Cerebellar cortex (tissue), 1 donor: Measurements from ENCODE around the gene NLN.

Source experiments
- DNase-seq: peaks from one replicate; pipeline ENCODE4 v3.0.0-alpha.2; 2015; ENCODE audit warnings: low spot score

The NLN gene

DNA sequence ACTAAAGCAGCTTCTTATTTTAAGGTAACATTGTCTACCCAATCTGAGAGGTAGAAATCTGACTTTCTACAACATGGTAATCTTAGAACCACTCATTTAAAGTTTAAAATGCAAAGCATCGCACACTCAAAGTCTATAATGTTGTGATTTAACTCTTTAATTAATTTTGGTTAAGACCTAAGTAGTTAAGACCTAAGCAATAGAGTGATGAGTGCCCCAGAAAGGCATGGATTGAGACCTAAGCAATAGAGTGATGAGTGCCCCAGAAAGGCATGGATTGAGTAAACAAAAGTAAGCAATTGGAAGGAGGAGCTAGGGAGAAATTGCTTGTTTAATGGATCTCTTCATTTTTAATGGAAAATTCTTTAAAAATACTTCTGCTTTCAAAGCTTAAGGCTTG, 86.8 kb downstream of the NLN start:
- no peak for DNase-seq

DNA sequence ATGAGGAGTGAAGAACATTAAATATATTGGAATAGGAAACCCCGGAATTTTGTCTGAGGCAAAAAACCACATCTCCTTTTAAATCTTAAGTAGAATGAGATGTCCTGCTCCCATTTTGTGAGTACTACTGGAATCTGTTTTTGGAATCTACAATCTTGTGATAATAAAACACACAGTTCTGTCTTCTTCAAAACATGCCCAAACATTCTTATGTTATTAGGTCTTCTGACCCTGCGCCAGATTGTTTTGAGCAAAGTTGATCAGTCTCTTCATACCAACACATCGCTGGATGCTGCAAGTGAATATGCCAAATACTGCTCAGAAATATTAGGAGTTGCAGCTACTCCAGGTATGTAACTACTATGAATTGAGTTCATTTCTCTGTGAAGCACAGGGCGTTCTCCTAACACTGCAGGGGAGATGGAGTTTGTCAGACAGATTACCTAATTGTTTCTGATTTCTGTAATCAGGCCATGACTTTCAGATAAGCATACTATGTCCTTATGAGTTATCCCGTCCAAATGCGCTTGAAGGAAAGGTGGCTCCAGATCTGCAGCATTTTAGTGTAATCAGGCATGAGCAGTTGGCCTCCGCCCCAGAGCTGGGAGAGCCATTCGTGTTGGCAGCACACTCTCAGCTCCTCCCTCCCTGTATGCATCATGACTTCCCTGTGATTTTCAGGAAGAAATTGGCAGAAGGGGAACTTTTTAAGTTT, 88.0 kb downstream of the NLN start:
- DNase-seq: peak; percentile 97

DNA sequence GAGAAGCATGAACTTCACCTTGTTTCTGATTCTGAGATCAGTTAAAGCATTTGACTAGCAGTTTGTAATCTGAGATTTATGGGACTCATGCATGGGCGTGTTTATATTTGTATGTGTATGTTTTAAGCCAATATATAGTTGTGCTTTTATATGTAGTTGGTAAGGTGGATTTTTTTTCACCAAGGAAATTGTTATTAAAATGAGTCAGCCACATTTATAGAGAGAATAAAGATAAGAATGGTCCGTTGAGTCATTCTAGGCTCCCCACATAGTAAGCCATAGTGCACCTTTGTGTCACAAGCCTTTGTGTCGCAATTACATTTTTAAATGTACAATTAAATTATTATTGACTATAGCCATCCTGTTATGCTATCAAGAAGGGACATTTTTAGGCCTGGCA, 89.0 kb downstream of the NLN start:
- DNase-seq: no peak

DNA sequence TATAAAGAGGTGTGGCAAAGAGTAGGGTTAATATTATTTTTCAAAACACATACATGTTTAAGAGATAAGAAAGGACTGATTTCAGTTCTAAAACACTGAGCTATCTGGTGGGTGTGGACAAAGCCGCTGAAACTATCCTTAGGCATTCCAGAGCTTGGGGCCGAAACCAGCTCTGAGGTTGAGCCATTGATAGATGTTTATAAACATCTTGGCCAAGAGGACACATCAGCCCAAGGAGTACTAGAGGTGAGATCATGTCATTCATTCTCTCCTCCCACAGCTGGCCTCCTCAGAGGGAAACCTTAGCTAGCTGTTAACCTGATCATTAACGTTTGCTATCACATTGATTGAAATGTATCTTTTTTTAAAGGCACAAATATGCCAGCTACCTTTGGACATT, 89.9 kb downstream of the NLN start:
- no peak for DNase-seq

DNA sequence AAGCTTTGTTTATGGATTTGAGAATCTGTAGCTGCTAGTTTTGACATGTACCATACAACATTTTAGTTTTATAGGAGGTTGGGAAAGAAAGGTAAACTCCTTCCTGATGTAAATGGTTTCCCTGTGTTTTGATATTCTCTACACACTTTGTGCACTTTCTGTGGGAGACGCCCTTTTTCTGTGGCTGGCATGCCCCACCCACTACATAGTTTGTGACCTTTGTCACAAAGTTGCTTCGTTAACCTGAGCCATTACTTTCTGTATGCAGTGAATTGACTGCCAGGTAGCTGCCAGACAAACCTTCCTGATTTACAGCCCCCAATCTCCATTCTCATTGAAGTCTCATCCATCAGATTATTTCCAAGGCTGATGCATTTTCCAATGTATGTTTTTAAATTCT, 90.6 kb downstream of the NLN start:
- DNase-seq: no peak

DNA sequence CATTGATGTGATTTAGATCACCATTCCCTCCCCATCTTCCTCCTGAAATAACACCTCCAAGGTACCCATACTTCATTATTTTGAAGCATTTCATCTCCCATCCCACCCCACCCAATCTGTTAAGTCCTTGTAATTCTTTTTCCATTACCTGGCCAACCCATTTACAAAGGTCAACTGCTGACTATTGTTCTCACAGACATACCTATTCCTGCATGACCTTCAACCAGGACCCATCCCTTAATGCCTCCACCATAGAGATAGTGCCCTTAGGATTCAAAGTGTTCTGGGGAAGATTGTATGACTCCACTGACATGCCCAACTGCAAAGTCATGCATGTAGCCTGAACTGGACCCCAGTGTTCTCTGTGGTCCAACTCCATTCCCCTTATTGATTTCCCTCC, 91.2 kb downstream of the NLN start:
- no peak for DNase-seq

DNA sequence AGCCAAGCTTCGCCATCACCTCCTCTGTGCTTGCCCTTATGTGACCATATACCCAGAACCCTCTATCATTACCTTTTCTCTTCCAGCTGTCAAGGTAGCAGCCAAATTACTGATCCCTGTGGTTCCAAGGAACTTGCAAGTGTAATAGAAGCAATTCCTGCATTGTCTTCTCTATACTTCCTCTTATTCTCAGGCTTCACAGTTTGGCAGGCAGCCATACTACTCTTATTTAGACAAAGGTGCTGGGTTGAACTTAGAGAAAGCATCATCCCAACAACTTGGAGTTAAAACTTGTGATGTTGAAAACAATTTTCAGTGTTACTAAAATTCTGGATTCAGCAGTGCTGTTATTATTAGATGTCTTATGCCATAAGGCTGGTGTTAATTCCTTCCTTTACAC, 93.2 kb downstream of the NLN start:
- DNase-seq: no peak

DNA sequence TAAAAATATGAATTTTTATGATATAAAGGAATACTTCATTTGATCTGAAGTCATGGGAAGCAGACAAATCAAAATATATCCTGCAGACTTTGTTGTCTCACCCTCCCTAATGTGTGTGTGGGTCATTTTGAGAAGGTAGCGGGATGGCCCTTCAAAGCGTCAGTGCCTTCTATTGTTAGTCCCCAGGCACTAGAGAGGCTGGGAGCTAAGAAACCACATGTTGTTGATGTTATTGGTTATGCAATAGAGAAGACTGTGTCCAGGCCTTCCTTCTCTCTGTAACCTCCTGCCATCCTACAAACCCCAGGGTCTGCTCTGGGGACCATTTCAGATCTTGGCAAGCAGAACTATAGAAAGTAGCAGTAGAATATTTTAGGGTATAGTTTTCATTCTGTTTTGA, 94.7 kb downstream of the NLN start:
- DNase-seq: no peak

DNA sequence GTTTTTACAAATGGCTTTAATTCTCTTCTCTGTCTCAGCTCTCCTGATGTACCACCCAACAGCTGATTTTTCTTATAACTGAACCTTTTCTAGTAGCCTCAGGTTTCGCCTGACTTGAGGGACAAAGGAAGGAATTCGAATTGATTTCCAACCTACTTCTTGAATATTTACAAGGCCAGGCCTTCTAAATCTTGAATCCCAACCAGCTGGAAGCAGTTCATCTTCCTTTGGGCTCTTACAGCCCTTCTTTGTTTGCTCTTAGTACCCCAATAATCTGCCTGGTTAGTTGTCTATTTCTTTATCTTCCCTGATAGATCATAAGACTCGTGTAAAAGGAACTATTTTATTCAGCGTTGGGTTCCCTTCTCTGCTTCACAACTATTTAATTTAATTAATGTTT, 95.9 kb downstream of the NLN start:
- DNase-seq: no peak

DNA sequence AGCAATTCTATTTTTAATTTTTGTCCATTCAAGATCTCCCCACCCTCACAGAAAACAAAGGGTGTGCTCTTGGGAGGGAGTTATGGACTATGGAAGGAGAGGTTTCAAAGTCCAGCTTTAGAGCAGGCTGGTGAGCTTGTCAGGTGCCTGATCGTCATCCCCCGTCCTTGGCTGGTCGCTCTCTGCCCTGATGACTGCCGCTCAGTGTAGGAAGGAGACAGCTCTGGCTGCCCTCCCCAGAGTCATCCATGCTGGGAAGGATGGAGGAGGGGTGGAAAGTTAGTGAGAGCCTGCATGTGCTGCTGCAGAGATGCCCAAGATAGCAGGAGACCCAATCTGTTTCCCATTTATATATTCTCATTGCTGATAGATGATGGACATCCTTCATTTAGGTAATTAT, 96.6 kb downstream of the NLN start:
- DNase-seq: no peak

DNA sequence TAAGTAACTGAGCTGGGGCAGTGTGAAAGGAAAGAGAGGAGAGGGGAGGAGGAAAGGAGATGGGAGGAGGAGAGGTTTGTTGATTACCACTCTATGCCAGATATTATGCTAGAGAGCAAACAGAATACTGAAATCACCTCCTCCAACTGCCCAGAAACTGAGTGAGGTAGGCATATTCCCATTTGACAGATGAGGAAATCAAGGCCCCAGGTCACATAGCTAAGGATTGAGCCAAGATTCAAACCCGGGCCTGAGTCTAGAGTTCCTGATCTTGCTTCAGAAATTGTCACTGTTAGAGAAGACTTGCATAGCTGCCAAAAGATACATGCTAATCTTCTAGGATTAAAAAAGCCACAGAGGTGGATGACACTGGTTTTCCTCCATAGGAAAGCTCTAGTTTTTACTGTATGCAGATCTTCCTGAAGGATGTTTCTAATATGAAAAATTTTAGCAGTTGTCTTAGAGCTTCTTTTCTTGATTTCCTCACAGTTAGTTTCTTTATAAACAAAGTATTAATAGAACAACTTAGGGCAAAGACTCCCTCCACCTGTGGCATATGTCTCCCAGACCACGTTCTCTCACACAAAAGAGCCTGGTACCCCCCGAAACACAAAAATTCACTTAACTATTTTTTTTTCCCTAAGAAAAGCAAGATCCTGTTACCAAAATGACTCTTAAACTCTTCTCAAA, 97.4 kb downstream of the NLN start:
- DNase-seq: no peak

DNA sequence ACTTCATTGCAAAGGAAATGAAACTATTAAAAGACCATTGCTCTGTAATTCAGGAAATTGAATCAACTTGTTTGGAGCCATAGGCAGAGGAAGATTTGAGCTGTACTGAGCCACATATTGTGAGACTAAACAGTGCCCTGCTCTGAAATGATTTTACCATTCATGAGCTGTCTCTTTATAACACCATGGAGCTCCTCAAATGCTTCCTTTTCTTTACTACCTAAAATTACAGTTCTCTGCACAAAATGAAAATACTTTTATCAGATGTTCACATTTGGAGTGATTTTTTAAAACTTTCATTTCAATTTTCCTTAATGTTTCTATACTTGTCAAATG, 97.9 kb downstream of the NLN start:
- DNase-seq: no peak

DNA sequence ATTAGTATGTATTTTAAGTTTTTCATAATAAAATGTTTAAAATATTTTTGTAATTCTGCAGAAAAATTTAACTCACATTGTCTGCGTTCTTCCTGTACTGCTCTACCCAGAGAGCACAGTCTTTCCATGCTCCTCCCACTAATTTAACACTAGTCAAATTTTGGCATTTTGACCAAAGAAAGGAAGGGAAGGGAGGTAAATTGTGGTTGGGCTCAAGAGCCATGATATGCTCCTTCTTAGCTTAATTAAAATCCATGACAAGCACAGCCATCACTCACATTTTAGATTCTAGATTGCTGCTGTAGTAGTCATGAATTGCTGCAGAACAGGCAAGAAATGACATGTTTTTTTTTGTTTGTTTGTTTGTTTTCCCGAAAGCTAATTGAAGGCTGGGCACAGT, 98.4 kb downstream of the NLN start:
- no peak for DNase-seq

DNA sequence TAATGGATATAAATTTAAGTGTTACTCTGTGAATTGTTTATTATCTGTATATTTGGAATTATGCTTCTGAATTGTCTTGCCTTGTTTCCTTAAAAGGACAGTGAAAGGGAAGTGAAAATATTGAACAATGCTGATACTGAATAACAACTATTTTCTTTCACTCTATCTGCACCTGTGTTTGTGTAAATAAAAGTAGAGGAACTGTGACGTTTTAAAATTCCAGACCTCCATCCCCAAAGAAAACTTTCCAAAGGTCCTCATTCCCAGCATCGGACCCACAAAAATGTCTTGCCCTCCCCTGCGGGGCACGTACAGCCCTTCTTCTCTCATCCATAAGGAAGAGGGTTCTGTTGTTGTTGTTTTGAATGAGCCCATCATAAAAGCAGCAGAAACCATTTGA, 100.0 kb downstream of the NLN start:
- DNase-seq: no peak

DNA sequence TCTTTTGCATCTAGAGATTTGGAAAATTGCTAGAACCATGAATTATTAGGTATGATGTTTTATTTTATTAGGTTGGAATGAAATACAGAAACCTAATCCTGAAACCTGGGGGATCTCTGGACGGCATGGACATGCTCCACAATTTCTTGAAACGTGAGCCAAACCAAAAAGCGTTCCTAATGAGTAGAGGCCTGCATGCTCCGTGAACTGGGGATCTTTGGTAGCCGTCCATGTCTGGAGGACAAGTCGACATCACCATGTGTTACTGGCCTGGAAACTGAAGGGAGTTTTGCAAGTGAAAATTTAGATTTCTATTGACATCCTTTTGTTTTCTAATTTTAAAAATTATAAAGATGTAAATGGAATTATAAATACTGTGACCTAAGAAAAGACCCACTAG, 100.7 kb downstream of the NLN start:
- DNase-seq: no peak

DNA sequence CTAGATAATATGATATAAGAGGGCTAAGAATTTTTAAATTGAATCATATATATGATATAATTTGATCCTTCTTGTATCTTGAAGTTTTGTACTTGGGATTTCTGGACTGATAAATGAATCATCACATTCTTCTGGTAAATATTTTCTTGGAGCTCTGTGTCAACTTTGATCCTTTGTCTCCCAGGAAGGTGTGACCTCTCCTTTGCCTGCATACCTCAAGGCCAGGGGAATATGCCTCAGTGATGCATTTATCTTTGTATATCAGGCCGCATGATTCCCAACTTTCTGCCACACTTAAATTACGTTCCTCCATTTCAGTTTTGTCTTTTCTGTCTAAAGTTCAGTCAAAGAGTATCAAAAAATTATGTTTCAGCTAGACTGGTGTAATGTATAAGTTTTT, 101.2 kb downstream of the NLN start:
- no peak for DNase-seq

DNA sequence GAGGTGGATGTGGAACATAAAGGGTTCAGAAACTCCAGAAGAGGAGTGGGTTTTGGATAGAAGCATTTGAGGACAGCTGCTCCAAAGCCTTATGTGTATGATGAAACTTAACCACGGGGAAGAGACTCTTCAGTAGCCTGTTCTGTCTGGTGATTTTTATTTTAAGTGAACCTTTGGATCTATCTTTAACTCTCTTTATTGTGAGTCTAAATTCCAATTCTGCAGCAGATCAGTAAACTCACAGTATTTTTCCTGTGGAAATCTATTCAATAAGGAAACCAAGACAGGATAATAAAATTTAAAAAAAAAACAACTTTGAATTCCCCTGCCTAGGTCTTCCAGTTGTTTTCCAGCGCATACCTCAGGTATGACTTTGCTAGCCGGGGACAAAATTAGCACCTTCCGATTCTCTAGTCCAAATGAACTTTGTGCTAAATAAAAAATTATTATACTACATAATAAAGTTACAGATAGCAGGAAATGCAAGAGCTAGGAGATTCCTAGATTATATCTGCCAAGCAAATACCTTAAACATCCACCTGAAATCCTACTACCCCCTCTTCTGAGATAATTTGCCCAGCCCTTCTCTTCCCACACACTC, 101.9 kb downstream of the NLN start:
- DNase-seq: no peak

DNA sequence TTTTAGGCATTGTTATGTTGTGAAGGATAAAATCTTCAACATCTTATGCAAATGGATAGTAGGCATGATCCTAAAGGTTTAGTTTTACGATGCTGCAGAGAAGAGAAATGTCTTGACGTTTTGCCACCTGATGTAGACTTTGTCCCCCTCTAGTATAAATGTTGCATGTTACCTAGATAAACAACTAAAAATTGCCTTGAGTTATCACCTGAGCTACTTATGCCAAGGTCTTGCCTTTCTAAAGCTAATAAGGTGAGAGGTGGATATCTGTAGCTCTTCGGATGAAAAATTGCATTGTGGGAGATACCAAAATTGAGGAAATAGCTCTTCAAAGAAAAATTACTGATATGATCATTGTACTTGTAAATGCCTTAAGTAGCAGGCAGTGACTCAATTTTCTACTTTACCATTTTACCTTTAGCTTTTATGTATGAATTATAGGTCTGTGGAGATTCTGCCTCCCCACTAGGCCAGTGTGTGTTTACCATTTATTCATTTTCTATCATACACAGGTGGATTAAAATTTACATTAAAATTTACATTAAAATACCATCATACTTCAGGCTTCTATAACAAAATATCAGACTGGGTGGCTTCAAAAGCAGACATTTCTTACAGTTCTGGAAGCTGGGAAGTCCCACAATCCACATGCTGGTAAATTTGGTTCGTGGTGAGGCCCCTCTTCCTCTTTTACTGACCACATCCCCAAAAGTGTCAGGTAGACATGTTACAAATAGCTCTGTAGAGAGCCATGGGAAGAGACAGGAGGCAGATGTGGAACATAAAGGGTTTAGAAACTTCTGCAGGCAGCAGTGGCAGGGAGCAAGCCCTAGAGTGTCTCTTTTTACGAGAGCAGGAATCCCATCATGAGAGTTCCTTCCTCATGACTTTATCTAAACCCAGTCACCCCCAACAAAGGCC, 103.7 kb downstream of the NLN start:
- DNase-seq: no peak

DNA sequence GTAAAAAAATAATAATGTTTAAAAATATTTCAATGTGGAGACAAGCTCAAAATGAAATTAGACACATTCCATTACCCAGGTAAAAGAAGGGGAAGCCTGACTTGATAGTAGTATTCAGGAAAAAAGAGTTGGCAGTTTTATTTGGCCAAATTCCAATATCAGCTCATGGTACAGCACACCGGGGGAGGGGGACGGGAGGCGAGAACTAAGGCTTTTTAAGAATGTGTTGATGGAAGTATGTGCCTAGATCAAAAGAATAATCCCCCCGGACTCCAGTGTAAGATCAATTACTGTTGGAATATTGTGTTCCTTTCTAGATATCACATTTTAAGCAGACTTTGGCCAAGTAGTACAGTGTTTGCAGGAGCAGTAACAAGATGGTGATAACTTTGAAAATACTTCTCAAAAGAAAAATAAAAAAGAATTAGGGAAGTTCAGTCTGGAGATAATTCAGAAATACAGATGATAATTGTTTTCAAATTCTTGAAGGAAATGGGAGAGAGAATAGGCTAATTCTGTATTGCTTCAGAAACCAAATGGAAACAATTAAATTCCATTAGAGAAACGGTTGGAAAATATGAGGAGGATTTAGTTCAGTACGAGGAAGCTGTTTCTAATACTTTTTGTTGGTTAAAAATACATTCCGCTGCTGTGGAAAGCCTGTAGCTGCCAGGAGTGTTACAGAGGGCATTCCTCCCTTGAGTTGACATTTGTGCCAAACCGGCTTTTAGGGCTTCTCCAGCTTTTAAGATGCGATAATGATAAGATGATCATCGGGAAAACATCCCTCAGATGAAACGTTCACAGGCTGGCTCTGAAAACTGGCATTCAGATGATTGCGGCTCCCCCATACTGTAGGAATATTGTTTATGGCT, 106.3 kb downstream of the NLN start:
- no peak for DNase-seq

DNA sequence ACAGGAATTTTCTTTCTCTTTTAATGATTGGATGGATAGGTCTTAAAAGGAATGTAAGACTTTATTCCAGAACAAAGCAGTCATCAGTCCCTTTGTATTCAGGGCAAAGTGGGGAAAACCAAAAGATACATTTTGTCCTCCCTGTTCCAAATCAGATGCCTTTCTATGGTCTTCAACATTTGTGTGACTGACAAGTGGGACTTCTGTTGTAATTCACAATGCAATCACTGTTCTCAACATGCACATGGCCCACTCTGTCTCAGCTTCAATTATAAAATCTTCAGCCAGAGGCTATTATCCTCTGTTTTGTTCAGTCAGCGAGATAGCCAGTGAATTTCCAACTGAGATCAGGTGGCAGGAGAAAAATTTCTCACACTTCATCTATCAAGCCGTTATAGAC, 108.9 kb downstream of the NLN start:
- peak; percentile 8 for DNase-seq

DNA sequence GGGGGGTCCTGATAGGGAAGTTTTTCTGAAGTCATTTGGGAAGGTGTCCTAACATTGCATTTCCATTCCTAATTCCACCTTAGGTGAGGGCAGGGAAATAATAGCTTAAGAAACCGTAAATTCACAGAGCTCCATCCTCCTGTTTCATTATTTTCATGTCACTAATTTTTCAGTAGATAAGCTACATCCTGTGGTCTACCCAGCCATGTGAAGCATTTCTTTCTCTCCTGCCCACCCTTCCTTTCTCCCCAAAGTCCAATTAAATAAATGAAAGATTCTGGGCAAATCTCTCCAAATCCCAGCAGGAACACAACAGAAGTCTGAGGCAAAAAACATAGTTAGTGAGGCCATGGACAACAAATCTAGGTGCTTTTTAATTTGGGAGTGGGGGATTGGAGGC, 109.3 kb downstream of the NLN start:
- no peak for DNase-seq

DNA sequence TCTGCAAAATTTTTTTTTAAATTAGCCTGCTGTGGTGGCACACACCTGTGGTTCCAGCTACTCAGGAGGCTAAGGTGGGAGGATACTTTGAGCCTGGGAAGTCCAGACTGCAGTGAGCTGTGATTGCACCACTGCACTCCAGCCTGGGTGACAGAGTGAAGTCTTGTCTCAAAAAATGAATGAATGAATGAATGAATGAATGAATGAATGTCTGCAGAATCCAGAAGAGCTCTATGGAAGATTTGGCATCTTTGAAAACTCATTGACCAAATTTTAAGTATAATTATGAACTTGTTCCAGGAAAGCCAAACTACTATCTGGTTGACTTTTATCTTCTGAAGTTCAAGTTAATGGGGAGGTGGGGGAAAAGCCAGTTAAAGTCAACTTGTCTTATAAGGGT, 110.1 kb downstream of the NLN start:
- no peak for DNase-seq
